HepG2 (cell line): Measurements from ENCODE around the gene PIEZO2.

Experiments
- PCBP1 ChIP-seq: fragments of 200-400 bp; formaldehyde crosslinking; IDR thresholded peaks from 2 replicates; pipeline ENCODE4 v1.6.1; 2017; ENCODE audit warnings: mild to moderate bottlenecking, low read depth, low read length, borderline replicate concordance
- RFX1 ChIP-seq: fragments of 450-650 bp; IDR thresholded peaks from 2 replicates; pipeline ENCODE4 v1.6.1; 2017

- no peak for TF ChIP-seq RFX1
- TF ChIP-seq PCBP1: no peak
Observed at GRCh38 chr18:11108947-11109346, 40.4 kb downstream of the PIEZO2 start.
